K562 (cell line): ENCODE data around the gene ST14. TPM values are rescaled to one million over a fixed set of nuclear protein-coding genes. Genes with fewer than 3 reads are reported as not detected.

Source experiments
- BCOR ChIP-seq: fragments of 450-650 bp; IDR thresholded peaks from 2 replicates; pipeline ENCODE4 v1.6.1; 2016
- BRD4 ChIP-seq: fragments of 200-600 bp; sonication (generic); IDR thresholded peaks from 2 replicates; pipeline ENCODE4 v1.6.1; 2017; ENCODE audit warnings: inconsistent platforms
- E2F8 ChIP-seq: fragments of 450-650 bp; IDR thresholded peaks from 2 replicates; pipeline ENCODE4 v1.7.1; 2018; ENCODE audit warnings: mild to moderate bottlenecking, low read depth; ENCODE audit not compliant: partially characterized antibody
- HMG20A ChIP-seq: fragments of 450-650 bp; formaldehyde crosslinking; conservative IDR thresholded peaks from 2 replicates; pipeline ENCODE4 v1.4.0; 2020; ENCODE audit warnings: mild to moderate bottlenecking, mixed read lengths
- NCOA1 ChIP-seq: fragments of 450-650 bp; IDR thresholded peaks from 2 replicates; pipeline ENCODE4 v1.6.1; 2016; ENCODE audit warnings: low read depth
- NEUROD1 ChIP-seq: fragments of 150-350 bp; IDR thresholded peaks from 2 replicates; pipeline ENCODE4 v1.6.1; 2014; ENCODE audit warnings: borderline replicate concordance, low read length, low read depth; ENCODE audit not compliant: partially characterized antibody
- NFE2 ChIP-seq: IDR thresholded peaks from 2 replicates; pipeline ENCODE4 v1.6.1; 2014; ENCODE audit warnings: antibody characterized with exemption, low read depth
- PHF8 ChIP-seq: fragments of 200-600 bp; sonication (generic); IDR thresholded peaks from 2 replicates; pipeline ENCODE4 v1.6.1; 2012; ENCODE audit warnings: mixed run types, mild to moderate bottlenecking, inconsistent platforms, low read length, moderate library complexity, borderline replicate concordance
- RERE ChIP-seq: sonication (generic); formaldehyde crosslinking; IDR thresholded peaks from 2 replicates; pipeline ENCODE4 v1.8.0; 2023; ENCODE audit warnings: missing genetic modification reagents, mild to moderate bottlenecking, borderline replicate concordance
- ZMIZ1 ChIP-seq, 2 experiments: fragments of 150-350 bp in 1 of 2; IDR thresholded peaks; 2 replicates each; pipeline ENCODE4 v1.6.1; 2012 to 2016; ENCODE audit warnings: low read depth in 2 of 2, low read length in 2 of 2, mild to moderate bottlenecking in 1 of 2, moderate library complexity in 1 of 2
- ZNF143 ChIP-seq: sonication (generic); formaldehyde crosslinking; IDR thresholded peaks from 2 replicates; pipeline ENCODE4 v1.9.0; 2022; ENCODE audit warnings: mild to moderate bottlenecking, missing genetic modification reagents
- ZNF408 ChIP-seq: fragments of 250-450 bp; sonication (Bioruptor Pico); IDR thresholded peaks from 2 replicates; pipeline ENCODE4 v1.4.0; 2020; ENCODE audit warnings: low read depth, mild to moderate bottlenecking, moderate library complexity
- ZNF639 ChIP-seq, 2 experiments: fragments of 200-800 bp in 1 of 2; sonication (Bioruptor generic) in 1 of 2; sonication (generic) in 1 of 2; formaldehyde crosslinking in 1 of 2; IDR thresholded peaks in 1 of 2; conservative IDR thresholded peaks in 1 of 2; 2 replicates each; pipeline versions ENCODE4 v1.5.0 to v1.6.1; 2016 to 2020; ENCODE audit warnings: missing compliant biosample characterization in 1 of 2, missing genetic modification characterization in 1 of 2, missing genetic modification reagents in 1 of 2
- polyA plus RNA-seq, 8 experiments: library from polyadenylated mRNA; depleted of rRNA in 4 of 8; stranded (reverse) in 5 of 8; unstranded in 3 of 8; fragments of >200 nt; fragmentation: Nextera tagmentation in 2 of 8; fragmentation: Illumina TruSeq in 1 of 8; extraction: Ambion mirVana in 2 of 8; extraction: Trizol in 1 of 8; gene quantifications; 2 replicates each; pipeline versions ENCODE4 v1.2.1 to v1.2.3, GENCODE V29; 2011 to 2014; ENCODE audit warnings: inconsistent platforms in 1 of 8, missing spikeins in 1 of 8
- total RNA-seq, 7 experiments: library from RNA; depleted of rRNA in 6 of 7; stranded (reverse); fragments of >200 nt in 6 of 7; fragmentation: Illumina TruSeq in 2 of 7; extraction: Trizol in 2 of 7; gene quantifications; 2 replicates each; pipeline versions ENCODE4 v1.2.1 to v1.2.3, GENCODE V29; 2011 to 2021; ENCODE audit warnings: low replicate concordance in 1 of 7

The ST14 gene
- total and polyA plus RNA-seq, 9 of the 15 experiments (the other 6 are each of a cell fraction or from before 2014, with no cell fraction given), result 0.08 to 0.20 TPM; not detected in 7

- TF ChIP-seq E2F8 (no peak), HMG20A (CRISPR knock-in tag) (no peak), ZNF408 (CRISPR knock-in tag) (no peak), ZNF143 (no peak), PHF8 (no peak), NCOA1 (no peak), RERE (CRISPR knock-in tag) (no peak), BRD4 (no peak), ZNF639 (CRISPR knock-in tag; conservative IDR thresholded peaks at IDR 0.05 in 1 of 2, IDR thresholded peaks at IDR 0.05 in 1 of 2) (no peak), BCOR (no peak), NEUROD1 (no peak), NFE2 (peak; percentile 84), ZMIZ1 (IDR thresholded peaks at IDR 0.05; ENCODE audit: low read depth in 2 of 2, low read length in 2 of 2) (no peak)
Observed at GRCh38 chr11:130131961-130132850, 27.4 kb upstream of the ST14 start (continued).
